B cell (primary cell): ENCODE data around the gene KIAA0753. TPM values are rescaled to one million over a fixed set of nuclear protein-coding genes. Genes with fewer than 3 reads are reported as not detected.

Experiments
- ATAC-seq: fragments of 200-7000 bp; cut with Tn5 transposase; one replicate; pipeline ENCODE4 v1.10.0; 2021; ENCODE audit warnings: low read depth, mild to moderate bottlenecking, moderate number of reproducible peaks, moderate library complexity
- CTCF ChIA-PET: fragments of 350-600 bp; sonication (Branson Sonifier 250); formaldehyde crosslinking; loops from one replicate; lab custom pipeline; 2021; ENCODE audit warnings: antibody characterized with exemption, inconsistent platforms; lab: Charles Lee
- POLR2A ChIA-PET: fragments of 350-600 bp; sonication (Branson Sonifier 250); formaldehyde crosslinking; loops from one replicate; lab custom pipeline; 2021; ENCODE audit warnings: antibody characterized with exemption; lab: Charles Lee
- DNase-seq: peaks from one replicate; pipeline ENCODE4 v3.0.0; 2013
- H2AFZ ChIP-seq: 2 replicates; pipeline ENCODE4 v1.6.1; 2012; ENCODE audit warnings: mild to moderate bottlenecking, low read depth, low read length; ENCODE audit not compliant: insufficient read depth, poor library complexity, severe bottlenecking
- H3K27ac ChIP-seq, 2 donors: 1 replicate in 1 of 2; 2 replicates in 1 of 2; pipeline ENCODE4 v1.5.1; 2012 to 2013; ENCODE audit warnings: low read length in 2 of 2, mild to moderate bottlenecking in 2 of 2, moderate library complexity in 1 of 2
- H3K27me3 ChIP-seq, 4 experiments: fragments of 200-600 bp in 1 of 4; sonication (generic) in 1 of 4; replicated peaks in 1 of 4; 1 replicate in 2 of 4; 2 replicates in 2 of 4; pipeline versions ENCODE4 v1.6.1 to v1.7.0; 2013 to 2016; ENCODE audit warnings: low read length in 3 of 4, mild to moderate bottlenecking in 2 of 4, mixed read lengths in 1 of 4, moderate library complexity in 1 of 4; ENCODE audit not compliant: insufficient read depth in 4 of 4, control insufficient read depth in 3 of 4; ENCODE audit errors: control extremely low read depth in 1 of 4
- H3K36me3 ChIP-seq, 2 experiments: replicated peaks in 1 of 2; 1 replicate in 1 of 2; 2 replicates in 1 of 2; pipeline versions ENCODE4 v1.6.1 to v1.7.1; 2013; ENCODE audit warnings: low read length in 1 of 2; ENCODE audit not compliant: insufficient read depth in 2 of 2, control insufficient read depth in 1 of 2; ENCODE audit errors: control extremely low read depth in 1 of 2, extremely low read depth in 1 of 2
- H3K4me1 ChIP-seq, 2 donors: fragments of 200-600 bp in 1 of 2; sonication (generic) in 1 of 2; 1 replicate in 1 of 2; 2 replicates in 1 of 2; pipeline versions ENCODE4 v1.5.1 to v1.6.1; 2013 to 2017; ENCODE audit warnings: low read length in 2 of 2; ENCODE audit not compliant: control insufficient read depth in 2 of 2, insufficient read depth in 2 of 2
- H3K4me2 ChIP-seq: replicated peaks from 2 replicates; pipeline ENCODE3; 2012; ENCODE audit warnings: mild to moderate bottlenecking, low read depth, low read length; ENCODE audit not compliant: poor library complexity, severe bottlenecking
- H3K4me3 ChIP-seq, 5 experiments: fragments of 200-600 bp in 1 of 5; sonication (generic) in 1 of 5; 1 replicate in 3 of 5; 2 replicates in 2 of 5; pipeline versions ENCODE4 v1.5.1 to v1.7.0; 2011 to 2016; ENCODE audit warnings: low read length in 4 of 5, mild to moderate bottlenecking in 4 of 5, low read depth in 2 of 5, control low read depth in 1 of 5, moderate library complexity in 1 of 5; ENCODE audit not compliant: insufficient read depth in 1 of 5; ENCODE audit errors: control extremely low read depth in 1 of 5, extremely low read depth in 1 of 5
- H3K79me2 ChIP-seq: fragments of 200-600 bp; sonication (generic); one replicate; pipeline ENCODE4 v1.6.0; 2016; ENCODE audit warnings: low read length; ENCODE audit not compliant: control insufficient read depth, insufficient read depth
- H3K9ac ChIP-seq: fragments of 200-600 bp; sonication (generic); 2 replicates; pipeline ENCODE4 v1.6.1; 2017; ENCODE audit warnings: mild to moderate bottlenecking, low read length, moderate library complexity
- H3K9me3 ChIP-seq, 3 donors: one replicate each; pipeline versions ENCODE4 v1.6.1 to v1.7.1; 2013; ENCODE audit warnings: low read length in 2 of 3; ENCODE audit not compliant: control insufficient read depth in 2 of 3, insufficient read depth in 1 of 3; ENCODE audit errors: control extremely low read depth in 1 of 3
- H4K20me1 ChIP-seq: 2 replicates; pipeline ENCODE4 v1.6.0; 2012; ENCODE audit warnings: mild to moderate bottlenecking, low read length; ENCODE audit not compliant: insufficient read depth, control insufficient read depth, poor library complexity, severe bottlenecking
- H3K27ac Mint-ChIP-seq: one replicate; pipeline ENCODE4 v1.8.0; 2021; ENCODE audit warnings: mixed read lengths
- H3K27me3 Mint-ChIP-seq: one replicate; pipeline ENCODE4 v1.8.0; 2021; ENCODE audit warnings: mixed read lengths
- H3K4me1 Mint-ChIP-seq: one replicate; pipeline ENCODE4 v1.8.0; 2021; ENCODE audit warnings: mixed read lengths
- H3K4me3 Mint-ChIP-seq: one replicate; pipeline ENCODE4 v1.8.0; 2021; ENCODE audit warnings: mixed read lengths
- H3K9me3 Mint-ChIP-seq: one replicate; pipeline ENCODE4 v1.8.0; 2022; ENCODE audit warnings: mixed read lengths; ENCODE audit not compliant: insufficient read depth
- CTCF ChIP-seq: fragments of 200-600 bp; IDR thresholded peaks from one replicate; pipeline ENCODE4 v1.8.0; 2022; ENCODE audit warnings: antibody characterized with exemption, mild to moderate bottlenecking
- EZH2 ChIP-seq: IDR thresholded peaks from 2 replicates; pipeline ENCODE4 v1.6.1; 2012; ENCODE audit warnings: borderline replicate concordance, low read depth, mild to moderate bottlenecking, moderate library complexity, low read length; ENCODE audit not compliant: insufficient read depth, poor library complexity, severe bottlenecking
- WGBS: methylation state at CpG from one replicate; pipeline ENCODE4 v1.1.5; 2013; ENCODE audit warnings: missing lambda C conversion rate; ENCODE audit not compliant: insufficient coverage; 5-methylcytosine and 5-hydroxymethylcytosine counted together
- intact Hi-C: fragments of 100-400 bp; cut with micrococcal nuclease; formaldehyde crosslinking; loops from one replicate; pipeline ENCODE4 v1.10.0; 2022
- polyA plus RNA-seq: library from polyadenylated mRNA; depleted of rRNA; stranded (reverse); fragments of >200 nt; gene quantifications from 2 replicates; pipeline ENCODE4 v1.2.3, GENCODE V29; 2012
- total RNA-seq, 2 donors: library from RNA; stranded (reverse); fragments of 120-200 nt in 1 of 2; gene quantifications; 1 replicate in 1 of 2; 2 replicates in 1 of 2; pipeline versions ENCODE4 v1.2.3 to v1.2.4, GENCODE V29; 2013 to 2022

The KIAA0753 gene
- total and polyA plus RNA-seq, 2 donors (not counting 1 experiment from before 2014, with no cell fraction given) = 6.3 to 29.1 TPM

GRCh38 chr17:6587310-6587709 is 53.2 kb downstream of the KIAA0753 start:
- Mint-ChIP-seq H3K4me1 (no peaks in the 10 kb centered on the region), H3K4me3 (no peak overlapping the region), H3K27ac (no peak overlapping the region), H3K9me3 (peaks cover 2% of the 10 kb centered on the region), H3K27me3 (no peaks in the 10 kb centered on the region)
- no peak overlapping the region for H3K4me2 ChIP-seq
- ATAC-seq (no peak), DNase-seq (no peak)
- CTCF ChIA-PET = no interaction called here
- intact Hi-C loops = no loop called here
- peaks cover 32 to 60% of the 10 kb centered on the region in 2 experiments for H3K36me3 ChIP-seq
- no peak overlapping the region for H3K9ac ChIP-seq
- no peak overlapping the region for H3K4me3 ChIP-seq
- H3K27me3 ChIP-seq = no peaks in the 10 kb centered on the region
- no peak overlapping the region for H2AFZ ChIP-seq
- TF ChIP-seq CTCF (no peak), EZH2 (no peak)
- no peaks in the 10 kb centered on the region for H3K4me1 ChIP-seq
- peaks cover 0 to 4% (median 0%) of the 10 kb centered on the region in 3 donors for H3K9me3 ChIP-seq
- no peak overlapping the region for H3K27ac ChIP-seq
- no peaks in the 10 kb centered on the region for H4K20me1 ChIP-seq
- no peaks in the 10 kb centered on the region for H3K79me2 ChIP-seq
- WGBS = 94% methylated on average over 2 of the region's 4 CpGs
- POLR2A ChIA-PET = no interaction called here

GRCh38 chr17:6583411-6583810 is 57.1 kb downstream of the KIAA0753 start:
- TF ChIP-seq CTCF (no peak), EZH2 (no peak)
- ATAC-seq = no peak
- Histone ChIP-seq H3K27me3 (no peaks in the 10 kb centered on the region), H3K4me3 (no peak overlapping the region), H4K20me1 (no peaks in the 10 kb centered on the region), H3K9me3 (peaks cover 0 to 4% (median 0%) of the 10 kb centered on the region in 3 donors), H3K9ac (no peak overlapping the region), H3K4me2 (no peak overlapping the region), H3K79me2 (no peaks in the 10 kb centered on the region), H2AFZ (no peak overlapping the region), H3K36me3 (peaks cover 18 to 38% of the 10 kb centered on the region in 2 experiments), H3K27ac (no peak overlapping the region), H3K4me1 (no peaks in the 10 kb centered on the region)
- H3K9me3 Mint-ChIP-seq = peaks cover 2% of the 10 kb centered on the region
- CTCF ChIA-PET = no interaction called here
- no peak for DNase-seq
- POLR2A ChIA-PET = no interaction called here
- H3K27ac Mint-ChIP-seq = no peak overlapping the region
- H3K4me3 Mint-ChIP-seq = no peak overlapping the region
- WGBS = no CpG with 5 or more reads among the region's 4 CpGs
- no peaks in the 10 kb centered on the region for H3K4me1 Mint-ChIP-seq
- no peaks in the 10 kb centered on the region for H3K27me3 Mint-ChIP-seq
- intact Hi-C loops = no loop called here
